T-cell (primary cell): ENCODE results near the gene PTPN21. TPM values are rescaled to one million over a fixed set of nuclear protein-coding genes. Genes with fewer than 3 reads are reported as not detected.

Source experiments
- ATAC-seq, 4 experiments: fragments of 200-7000 bp in 3 of 4; fragments of 150-1000 bp in 1 of 4; cut with Tn5 transposase; replicated peaks in 1 of 4; 1 replicate in 3 of 4; 2 replicates in 1 of 4; pipeline ENCODE4 v1.10.0; 2021; ENCODE audit warnings: moderate library complexity in 3 of 4, mild to moderate bottlenecking in 2 of 4, moderate number of reproducible peaks in 1 of 4
- CTCF ChIA-PET, 2 donors: fragments of 300-600 bp; sonication (Branson Sonifier 250); formaldehyde crosslinking; loops; one replicate each; lab custom pipeline; 2022; ENCODE audit warnings: antibody characterized with exemption in 2 of 2; lab: Charles Lee
- POLR2A ChIA-PET, 2 donors: fragments of 300-600 bp; sonication (Branson Sonifier 250); formaldehyde crosslinking; loops; one replicate each; lab custom pipeline; 2022; ENCODE audit warnings: antibody characterized with exemption in 2 of 2; lab: Charles Lee
- DNase-seq, 35 experiments: peaks; one replicate each; pipeline versions ENCODE4 v3.0.0 to v3.0.0-alpha.2; 2013 to 2023
- H3K27ac ChIP-seq: one replicate; pipeline ENCODE4 v1.5.1; 2013; ENCODE audit warnings: low read length
- H3K27me3 ChIP-seq, 2 experiments: replicated peaks in 1 of 2; 1 replicate in 1 of 2; 2 replicates in 1 of 2; pipeline versions ENCODE4 v1.6.1 to v1.7.0; 2013; ENCODE audit warnings: low read length in 1 of 2, mixed read lengths in 1 of 2; ENCODE audit not compliant: control insufficient read depth in 2 of 2, insufficient read depth in 2 of 2; ENCODE audit errors: extremely low read depth in 1 of 2
- H3K36me3 ChIP-seq, 2 donors: 1 replicate in 1 of 2; 2 replicates in 1 of 2; pipeline versions ENCODE4 v1.6.1 to v1.7.0; 2013; ENCODE audit warnings: low read length in 1 of 2; ENCODE audit not compliant: control insufficient read depth in 2 of 2, insufficient read depth in 1 of 2; ENCODE audit errors: extremely low read depth in 1 of 2
- H3K4me1 ChIP-seq, 2 experiments: 1 replicate in 1 of 2; 2 replicates in 1 of 2; pipeline versions ENCODE4 v1.6.1 to v1.7.0; 2013; ENCODE audit warnings: low read length in 2 of 2, mixed read lengths in 1 of 2; ENCODE audit not compliant: insufficient read depth in 2 of 2, control insufficient read depth in 1 of 2; ENCODE audit errors: extremely low read depth in 1 of 2
- H3K4me3 ChIP-seq, 2 donors: 1 replicate in 1 of 2; 2 replicates in 1 of 2; pipeline versions ENCODE4 v1.5.1 to v1.7.0; 2013; ENCODE audit warnings: mild to moderate bottlenecking in 2 of 2, low read length in 1 of 2, moderate library complexity in 1 of 2; ENCODE audit not compliant: control insufficient read depth in 1 of 2; ENCODE audit errors: extremely low read depth in 1 of 2
- H3K9me3 ChIP-seq: 2 replicates; pipeline ENCODE4 v1.7.0; 2013
- H3K27ac Mint-ChIP-seq, 2 donors: one replicate each; pipeline ENCODE4 v1.8.0; 2020 to 2021; ENCODE audit warnings: mild to moderate bottlenecking in 2 of 2, mixed read lengths in 2 of 2
- H3K27me3 Mint-ChIP-seq, 2 donors: one replicate each; pipeline ENCODE4 v1.8.0; 2021 to 2022; ENCODE audit warnings: mixed read lengths in 2 of 2
- H3K36me3 Mint-ChIP-seq: one replicate; pipeline ENCODE4 v1.8.0; 2021; ENCODE audit warnings: mixed read lengths
- H3K4me1 Mint-ChIP-seq, 3 donors: one replicate each; pipeline ENCODE4 v1.8.0; 2020 to 2022; ENCODE audit warnings: mixed read lengths in 3 of 3, mild to moderate bottlenecking in 1 of 3
- H3K4me3 Mint-ChIP-seq, 3 donors: one replicate each; pipeline ENCODE4 v1.8.0; 2020 to 2022; ENCODE audit warnings: mild to moderate bottlenecking in 3 of 3, mixed read lengths in 3 of 3, moderate library complexity in 3 of 3
- H3K9me3 Mint-ChIP-seq, 3 donors: one replicate each; pipeline ENCODE4 v1.8.0; 2020 to 2022; ENCODE audit warnings: mixed read lengths in 3 of 3
- WGBS: methylation state at CpG from one replicate; pipeline ENCODE4 v1.1.5; 2013; ENCODE audit warnings: missing lambda C conversion rate; ENCODE audit not compliant: insufficient coverage; 5-methylcytosine and 5-hydroxymethylcytosine counted together
- total RNA-seq, 35 experiments: library from RNA in 6 of 35; stranded (reverse) in 6 of 35; fragments of 120-200 nt in 1 of 35; gene quantifications; one replicate each; pipeline versions ENCODE4 v1.2.1 to v1.2.4 and lab custom pipeline; 2013 to 2026

PTPN21 gene
- total RNA-seq = under 1 TPM in 3 of 5 donors, not detected in 2; 0.07 to 0.60 (median 0.18) TPM
- 0.02 TPM for total RNA-seq (2013)
- total RNA-seq (lab: John Stamatoyannopoulos, UW) = 0 to 0.14 (median 0.05) reads per million in 29 experiments

- peaks cover 38 to 41% (median 39%) of the 10 kb centered on the region in 3 donors for H3K4me1 Mint-ChIP-seq
Observed at GRCh38 chr14:88554457-88555286, at the start of gene PTPN21. TSS of gene PTPN21 (minus strand) at chr14:88555007. CDS start at chr14:88550417, 4,590 bp downstream.

GRCh38 chr14:88604212-88604611 lies 49.4 kb upstream of the PTPN21 start:
- Histone ChIP-seq H3K27me3 (no peaks in the 10 kb centered on the region), H3K4me1 (peaks cover 0 to 13% of the 10 kb centered on the region in 2 experiments), H3K36me3 (peaks cover 0 to 81% of the 10 kb centered on the region in 2 donors), H3K4me3 (no peak overlapping the region), H3K27ac (no peak overlapping the region), H3K9me3 (no peaks in the 10 kb centered on the region)
- Mint-ChIP-seq H3K27ac (no peak overlapping the region), H3K4me1 (peaks cover 15 to 19% (median 18%) of the 10 kb centered on the region in 3 donors), H3K4me3 (no peak overlapping the region), H3K9me3 (no peaks in the 10 kb centered on the region), H3K27me3 (no peaks in the 10 kb centered on the region), H3K36me3 (peaks cover 58% of the 10 kb centered on the region)
- DNase-seq (no peak), ATAC-seq (no peak)
- CTCF ChIA-PET = no interaction called here
- POLR2A ChIA-PET = no interaction called here

More at GRCh38 chr14:88554457-88555286, at the start of gene PTPN21:
- H3K4me3 ChIP-seq = peak within 1 kb of the TSS; percentile 15 to 52
- H3K27me3 Mint-ChIP-seq = peaks cover 45 to 63% of the 10 kb centered on the region in 2 donors
- H3K27ac ChIP-seq = no peak within 1 kb of the TSS
- H3K27me3 ChIP-seq = peaks cover 11 to 34% of the 10 kb centered on the region in 2 experiments
- H3K9me3 ChIP-seq = no peaks in the 10 kb centered on the region
- ChIA-PET POLR2A (no interaction called here), CTCF (no interaction called here)
- peaks cover 5 to 30% of the 10 kb centered on the region in 2 experiments for H3K4me1 ChIP-seq
- peak in 2 of 35 experiments; percentile 2 to 30 for DNase-seq
- ATAC-seq = peak in 1 of 4 experiments; percentile 29
- no peaks in the 10 kb centered on the region for H3K36me3 Mint-ChIP-seq
- no peak within 1 kb of the TSS for H3K27ac Mint-ChIP-seq
- no peaks in the 10 kb centered on the region for H3K36me3 ChIP-seq
- 1% methylated on average over 97 of the region's 103 CpGs for WGBS
- H3K4me3 Mint-ChIP-seq = peak within 1 kb of the TSS; percentile 69 to 71 (median 69)
- no peaks in the 10 kb centered on the region for H3K9me3 Mint-ChIP-seq

GRCh38 chr14:88599761-88600439 lies 45.1 kb upstream of the PTPN21 start:
- CTCF ChIA-PET = no interaction called here
- DNase-seq = no peak
- no peak overlapping the region for H3K4me3 ChIP-seq
- no peaks in the 10 kb centered on the region for H3K9me3 ChIP-seq
- 19% methylated on average over 8 of the region's 10 CpGs for WGBS
- H3K4me3 Mint-ChIP-seq = peak overlapping the region in 2 of 3 donors; percentile 17 to 21
- peaks cover 22 to 24% (median 23%) of the 10 kb centered on the region in 3 donors for H3K4me1 Mint-ChIP-seq
- peaks cover 57% of the 10 kb centered on the region for H3K36me3 Mint-ChIP-seq
- POLR2A ChIA-PET = no interaction called here
- no peaks in the 10 kb centered on the region for H3K27me3 ChIP-seq
- peak in 1 of 4 experiments; percentile 32 for ATAC-seq
- H3K9me3 Mint-ChIP-seq = no peaks in the 10 kb centered on the region
- H3K27ac Mint-ChIP-seq = peak overlapping the region; percentile 82 to 87
- H3K27me3 Mint-ChIP-seq = no peaks in the 10 kb centered on the region
- H3K36me3 ChIP-seq = peaks cover 0 to 60% of the 10 kb centered on the region in 2 donors
- H3K4me1 ChIP-seq = peaks cover 0 to 13% of the 10 kb centered on the region in 2 experiments
- no peak overlapping the region for H3K27ac ChIP-seq

GRCh38 chr14:88599326-88599725 lies 44.5 kb upstream of the PTPN21 start:
- Histone ChIP-seq H3K4me3 (no peak overlapping the region), H3K36me3 (peaks cover 0 to 55% of the 10 kb centered on the region in 2 donors), H3K27me3 (no peaks in the 10 kb centered on the region), H3K4me1 (peaks cover 0 to 13% of the 10 kb centered on the region in 2 experiments), H3K27ac (no peak overlapping the region), H3K9me3 (no peaks in the 10 kb centered on the region)
- peak overlapping the region; percentile 82 to 87 for H3K27ac Mint-ChIP-seq
- peaks cover 22 to 24% (median 23%) of the 10 kb centered on the region in 3 donors for H3K4me1 Mint-ChIP-seq
- CTCF ChIA-PET = no interaction called here
- POLR2A ChIA-PET = no interaction called here
- H3K27me3 Mint-ChIP-seq = no peaks in the 10 kb centered on the region
- no peak for ATAC-seq
- no peaks in the 10 kb centered on the region for H3K9me3 Mint-ChIP-seq
- no peak for DNase-seq
- peaks cover 61% of the 10 kb centered on the region for H3K36me3 Mint-ChIP-seq
- peak overlapping the region in 1 of 3 donors; percentile 21 for H3K4me3 Mint-ChIP-seq
- WGBS = 66% methylated on average over 8 of the region's 8 CpGs

- CTCF ChIA-PET = no interaction called here
- H3K36me3 ChIP-seq = peaks cover 0 to 47% of the 10 kb centered on the region in 2 donors
- peaks cover 63% of the 10 kb centered on the region for H3K36me3 Mint-ChIP-seq
Observed at GRCh38 chr14:88598097-88598675, 43.4 kb upstream of the PTPN21 start.

GRCh38 chr14:88597601-88598000 lies 42.8 kb upstream of the PTPN21 start:
- CTCF ChIA-PET = no interaction called here

More at GRCh38 chr14:88598097-88598675, 43.4 kb upstream of the PTPN21 start:
- Histone ChIP-seq H3K27ac (no peak overlapping the region), H3K9me3 (no peaks in the 10 kb centered on the region), H3K4me1 (peaks cover 0 to 13% of the 10 kb centered on the region in 2 experiments), H3K4me3 (no peak overlapping the region), H3K27me3 (no peaks in the 10 kb centered on the region)
- Mint-ChIP-seq H3K4me3 (no peak overlapping the region), H3K4me1 (peaks cover 21 to 24% (median 22%) of the 10 kb centered on the region in 3 donors), H3K9me3 (no peaks in the 10 kb centered on the region), H3K27ac (no peak overlapping the region), H3K27me3 (no peaks in the 10 kb centered on the region)
- ATAC-seq (no peak), DNase-seq (no peak)
- 100% methylated on average over 1 of the region's 2 CpGs for WGBS
- POLR2A ChIA-PET = no interaction called here

More at GRCh38 chr14:88597601-88598000, 42.8 kb upstream of the PTPN21 start:
- Histone ChIP-seq H3K9me3 (no peaks in the 10 kb centered on the region), H3K4me1 (peaks cover 0 to 13% of the 10 kb centered on the region in 2 experiments), H3K36me3 (peaks cover 0 to 44% of the 10 kb centered on the region in 2 donors), H3K27me3 (no peaks in the 10 kb centered on the region), H3K27ac (no peak overlapping the region), H3K4me3 (no peak overlapping the region)
- peaks cover 63% of the 10 kb centered on the region for H3K36me3 Mint-ChIP-seq
- no peak for ATAC-seq
- WGBS = 90% methylated on average over 2 of the region's 4 CpGs
- H3K27me3 Mint-ChIP-seq = no peaks in the 10 kb centered on the region
- no peak overlapping the region for H3K27ac Mint-ChIP-seq
- H3K4me1 Mint-ChIP-seq = peaks cover 21 to 24% (median 22%) of the 10 kb centered on the region in 3 donors
- H3K4me3 Mint-ChIP-seq = no peak overlapping the region
- H3K9me3 Mint-ChIP-seq = no peaks in the 10 kb centered on the region
- no peak for DNase-seq
- POLR2A ChIA-PET = no interaction called here
